Smooth muscle cell of the umbilical artery (primary cell): ENCODE results near the gene NR4A3. TPM values are rescaled to one million over a fixed set of nuclear protein-coding genes. Genes with fewer than 3 reads are reported as not detected.

ENCODE experiments used
- total RNA-seq: library from RNA; depleted of rRNA; stranded (reverse); fragments of >200 nt; gene quantifications from 2 replicates; pipeline ENCODE4 v1.2.3, GENCODE V29; 2014

Gene NR4A3
- total RNA-seq: 0.30 and 0.46 TPM in 2 replicates

GRCh38 chr9:99821396-99822108 is at the start of gene NR4A3:
TSS of gene NR4A3 (plus strand) at chr9:99821885. CDS start at chr9:99828043, 6,158 bp downstream.

GRCh38 chr9:99906403-99907207 is 84.9 kb downstream of the NR4A3 start, which contains the start of gene STX17:
TSS of gene STX17 (plus strand) at chr9:99906654. CDS start at chr9:99915240, 8,586 bp downstream.

Other genes starting within 250 kb of the NR4A3 start
- gene STX17, start 84.8 kb downstream of the NR4A3 start, total RNA-seq: 14.8 and 18.6 TPM in 2 replicates